AG09309 (cell line): ENCODE results near the gene CAPN15.

ENCODE experiments used
- DNase-seq: peaks from one replicate; pipeline ENCODE4 v3.0.0-alpha.2; 2010; ENCODE audit warnings: low read depth
- H3K4me3 ChIP-seq: 2 replicates; pipeline ENCODE4 v1.5.1; 2011; ENCODE audit warnings: mild to moderate bottlenecking, low read depth, low read length, moderate library complexity; ENCODE audit not compliant: control insufficient read depth
- TF ChIP-seq, protein P1 (sequence below): IDR thresholded peaks from 2 replicates; pipeline ENCODE4 v1.5.1; 2011; ENCODE audit warnings: mild to moderate bottlenecking, low read depth, low read length, inconsistent platforms; ENCODE audit not compliant: insufficient read depth, control insufficient read depth; ENCODE audit errors: missing control alignments

The CAPN15 gene

DNA sequence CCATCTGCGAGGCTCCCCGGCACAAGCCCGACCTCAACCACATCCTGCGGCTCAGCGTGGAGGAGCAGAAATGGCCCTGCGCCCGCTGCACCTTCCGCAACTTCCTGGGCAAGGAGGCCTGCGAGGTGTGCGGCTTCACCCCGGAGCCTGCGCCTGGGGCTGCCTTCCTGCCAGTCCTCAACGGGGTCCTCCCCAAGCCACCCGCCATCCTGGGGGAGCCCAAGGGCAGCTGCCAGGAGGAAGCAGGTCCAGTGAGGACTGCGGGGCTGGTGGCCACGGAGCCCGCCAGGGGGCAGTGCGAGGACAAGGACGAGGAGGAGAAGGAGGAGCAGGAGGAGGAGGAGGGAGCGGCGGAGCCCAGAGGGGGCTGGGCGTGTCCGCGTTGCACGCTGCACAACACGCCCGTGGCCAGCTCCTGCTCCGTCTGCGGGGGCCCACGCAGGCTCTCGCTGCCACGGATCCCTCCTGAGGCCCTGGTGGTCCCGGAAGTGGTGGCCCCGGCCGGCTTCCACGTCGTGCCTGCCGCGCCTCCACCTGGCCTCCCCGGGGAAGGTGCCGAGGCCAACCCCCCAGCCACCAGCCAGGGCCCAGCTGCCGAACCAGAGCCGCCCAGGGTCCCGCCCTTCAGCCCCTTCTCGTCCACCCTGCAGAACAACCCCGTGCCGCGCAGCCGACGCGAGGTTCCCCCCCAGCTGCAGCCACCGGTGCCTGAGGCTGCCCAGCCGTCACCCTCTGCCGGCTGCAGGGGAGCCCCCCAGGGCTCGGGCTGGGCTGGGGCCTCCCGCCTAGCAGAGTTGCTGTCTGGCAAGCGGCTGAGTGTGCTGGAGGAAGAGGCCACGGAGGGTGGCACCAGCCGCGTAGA lies 19.6 kb downstream of the CAPN15 start:
- H3K4me3 ChIP-seq = no peak overlapping the region
- TF ChIP-seq, protein P1, sequence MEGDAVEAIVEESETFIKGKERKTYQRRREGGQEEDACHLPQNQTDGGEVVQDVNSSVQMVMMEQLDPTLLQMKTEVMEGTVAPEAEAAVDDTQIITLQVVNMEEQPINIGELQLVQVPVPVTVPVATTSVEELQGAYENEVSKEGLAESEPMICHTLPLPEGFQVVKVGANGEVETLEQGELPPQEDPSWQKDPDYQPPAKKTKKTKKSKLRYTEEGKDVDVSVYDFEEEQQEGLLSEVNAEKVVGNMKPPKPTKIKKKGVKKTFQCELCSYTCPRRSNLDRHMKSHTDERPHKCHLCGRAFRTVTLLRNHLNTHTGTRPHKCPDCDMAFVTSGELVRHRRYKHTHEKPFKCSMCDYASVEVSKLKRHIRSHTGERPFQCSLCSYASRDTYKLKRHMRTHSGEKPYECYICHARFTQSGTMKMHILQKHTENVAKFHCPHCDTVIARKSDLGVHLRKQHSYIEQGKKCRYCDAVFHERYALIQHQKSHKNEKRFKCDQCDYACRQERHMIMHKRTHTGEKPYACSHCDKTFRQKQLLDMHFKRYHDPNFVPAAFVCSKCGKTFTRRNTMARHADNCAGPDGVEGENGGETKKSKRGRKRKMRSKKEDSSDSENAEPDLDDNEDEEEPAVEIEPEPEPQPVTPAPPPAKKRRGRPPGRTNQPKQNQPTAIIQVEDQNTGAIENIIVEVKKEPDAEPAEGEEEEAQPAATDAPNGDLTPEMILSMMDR = peak; percentile 64
- DNase-seq = no peak

DNA sequence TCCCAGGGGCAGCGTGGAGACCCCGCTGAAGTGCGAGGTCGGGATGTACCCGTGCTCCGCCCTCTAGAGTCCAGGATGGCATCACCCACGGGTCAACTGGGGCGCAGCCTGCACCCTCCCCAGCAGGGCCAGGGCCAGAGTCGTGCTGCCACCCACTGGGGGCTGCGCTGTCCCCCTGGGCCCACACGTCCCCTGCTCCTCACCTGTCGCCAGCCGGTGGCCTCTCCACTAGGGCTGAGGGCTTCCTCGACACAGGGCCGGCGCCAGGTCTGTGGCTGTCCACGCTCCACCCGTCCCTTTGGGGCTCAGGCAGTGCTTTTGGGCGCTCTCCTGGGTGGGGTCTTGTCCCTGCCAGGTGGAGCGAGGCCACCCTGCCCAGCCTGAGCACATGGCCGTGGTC lies 21.1 kb downstream of the CAPN15 start:
- no peak for DNase-seq
- TF ChIP-seq, protein P1 = no peak
- no peak overlapping the region for H3K4me3 ChIP-seq

DNA sequence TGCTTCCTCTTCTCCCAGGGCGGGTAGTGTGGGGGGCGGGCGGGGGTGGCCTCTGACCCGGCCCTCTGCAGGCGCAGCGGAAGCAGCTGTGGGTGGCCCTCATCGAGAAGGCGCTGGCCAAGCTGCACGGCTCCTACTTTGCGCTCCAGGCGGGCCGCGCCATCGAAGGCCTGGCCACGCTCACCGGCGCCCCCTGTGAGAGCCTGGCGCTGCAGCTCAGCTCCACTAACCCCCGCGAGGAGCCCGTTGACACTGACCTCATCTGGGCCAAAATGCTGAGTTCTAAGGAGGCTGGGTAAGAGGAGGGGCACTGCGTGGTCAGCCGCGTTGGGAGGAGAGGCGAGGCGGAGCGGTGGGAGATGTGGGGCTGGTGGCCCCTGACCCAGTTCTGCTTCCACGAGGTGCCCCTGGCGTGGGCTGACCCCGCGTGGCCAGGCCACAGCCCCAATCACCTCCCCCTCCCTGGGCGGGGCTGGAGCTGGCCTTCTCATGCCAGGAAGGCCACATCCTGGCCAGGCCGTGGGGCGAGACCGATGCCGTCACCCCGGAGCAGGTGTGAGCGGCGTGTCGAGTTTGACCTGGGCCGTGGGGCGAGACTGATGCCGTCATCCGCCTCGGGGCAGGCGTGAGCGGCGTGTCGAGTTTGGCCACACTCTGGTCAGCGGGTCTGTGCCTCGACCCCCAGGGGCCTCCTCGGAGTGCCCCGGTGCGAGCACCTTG lies 22.2 kb downstream of the CAPN15 start:
- DNase-seq = no peak
- no peak overlapping the region for H3K4me3 ChIP-seq
- TF ChIP-seq, protein P1 = peak; percentile 6

DNA sequence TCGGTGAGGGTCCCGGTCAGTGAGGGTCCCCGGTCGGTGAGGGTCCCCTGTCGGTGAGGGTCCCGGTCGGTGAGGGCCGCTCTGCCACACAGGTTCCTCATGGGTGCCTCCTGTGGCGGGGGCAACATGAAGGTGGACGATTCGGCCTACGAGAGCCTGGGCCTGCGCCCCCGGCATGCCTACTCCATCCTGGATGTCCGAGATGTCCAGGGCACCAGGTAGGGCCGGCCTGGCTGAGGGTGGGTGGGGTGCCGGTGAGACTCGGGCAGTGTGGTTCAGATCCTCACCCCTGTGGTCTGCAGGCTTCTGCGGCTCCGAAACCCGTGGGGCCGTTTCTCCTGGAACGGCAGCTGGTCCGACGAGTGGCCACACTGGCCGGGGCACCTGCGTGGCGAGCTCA lies 23.7 kb downstream of the CAPN15 start:
- no peak overlapping the region for H3K4me3 ChIP-seq
- no peak for DNase-seq
- TF ChIP-seq, protein P1 = no peak

DNA sequence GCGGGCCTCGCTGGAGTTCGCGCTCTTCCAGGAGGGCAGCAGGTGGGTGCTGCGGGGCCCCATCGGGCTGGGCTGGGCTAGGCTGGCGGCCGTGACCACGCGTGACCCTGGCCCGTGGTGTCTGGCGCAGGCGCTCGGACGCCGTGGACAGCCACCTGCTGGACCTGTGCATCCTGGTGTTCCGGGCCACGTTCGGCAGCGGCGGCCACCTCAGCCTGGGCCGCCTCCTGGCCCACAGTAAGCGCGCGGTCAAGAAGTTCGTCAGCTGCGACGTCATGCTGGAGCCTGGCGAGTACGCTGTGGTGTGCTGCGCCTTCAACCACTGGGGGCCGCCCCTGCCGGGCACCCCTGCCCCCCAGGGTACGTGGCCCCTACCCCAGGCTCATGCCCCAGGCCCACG lies 24.7 kb downstream of the CAPN15 start:
- TF ChIP-seq, protein P1 = no peak
- DNase-seq = no peak
- no peak overlapping the region for H3K4me3 ChIP-seq

DNA sequence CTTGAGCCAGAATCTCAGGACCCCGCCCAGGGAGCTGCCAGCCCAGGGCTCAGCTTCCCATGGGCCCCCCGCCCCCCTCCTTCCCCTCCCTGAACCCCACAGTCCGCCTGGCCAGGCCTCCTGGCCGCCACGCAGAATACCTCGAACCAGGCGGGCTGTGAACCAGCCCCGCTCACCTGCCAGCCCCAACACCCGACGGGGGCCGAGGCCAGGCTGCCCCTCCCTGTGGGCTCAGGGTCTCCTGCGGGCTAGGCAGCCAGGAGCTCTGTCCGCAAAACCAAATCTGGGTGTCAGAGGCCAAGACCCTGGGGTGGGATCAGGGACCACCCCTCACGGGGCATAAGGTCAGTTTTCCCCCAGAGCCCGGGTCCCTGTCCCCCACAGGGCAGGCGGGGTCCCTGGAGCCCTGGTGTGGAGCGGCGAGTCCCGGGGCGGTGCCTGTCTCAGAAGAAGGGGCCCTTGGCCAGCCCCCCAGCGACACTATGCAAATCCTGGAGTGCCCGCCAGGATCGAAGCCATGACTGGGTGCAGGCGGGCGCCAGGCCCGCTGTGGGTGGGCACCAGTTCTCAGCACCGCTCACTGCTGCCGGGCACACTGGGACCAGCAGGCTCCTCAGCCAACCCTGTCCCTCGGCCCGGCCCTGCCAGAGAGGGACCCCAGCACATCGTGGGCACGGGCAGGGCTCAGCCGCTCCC lies 26.2 kb downstream of the CAPN15 start:
- TF ChIP-seq, protein P1 = no peak
- H3K4me3 ChIP-seq = no peak overlapping the region
- DNase-seq = no peak
